ENCODE data around the gene ECHDC3. TPM values are rescaled to one million over a fixed set of nuclear protein-coding genes. Genes with fewer than 3 reads are reported as not detected.

The ECHDC3 gene
- total and polyA plus RNA-seq, 2 of the 8 experiments (the other 6 are each of a cell fraction or from before 2014, with no cell fraction given) = 15.6 to 19.9 TPM

DNA sequence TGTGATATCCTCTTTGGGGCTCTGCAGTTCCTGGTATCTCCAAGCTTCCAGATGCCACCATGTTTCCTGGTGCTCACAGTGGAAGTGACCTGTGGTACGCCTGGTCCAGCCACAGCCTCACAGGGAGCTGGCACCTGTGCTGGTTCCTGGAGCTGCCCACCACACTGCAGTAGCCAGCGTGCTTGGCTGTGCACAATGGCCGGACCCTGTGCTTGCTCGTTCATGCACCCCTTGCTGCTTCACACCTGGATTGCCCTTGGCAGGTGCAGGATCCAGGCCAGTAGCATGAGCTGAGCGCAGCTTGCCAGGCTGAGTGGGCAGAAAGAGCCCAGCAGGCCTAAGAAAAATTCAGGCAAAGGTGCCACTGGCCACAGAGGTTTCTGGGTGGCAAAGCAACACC, 11.4 kb upstream of the ECHDC3 start:
- POLR2A ChIA-PET (ENCODE audit: partially characterized antibody) = interaction anchor here (0.6 kb wide), 1 partner anchor 12 kb away, joined by 3 read pairs; no protein-coding TSS in a partner anchor
- WGBS, 2 experiments (ENCODE audit: extremely low coverage in 1 of 2, insufficient coverage in 1 of 2, insufficient read length in 1 of 2, insufficient replicate concordance in 2 of 2, low coverage in 1 of 2, low lambda C conversion rate in 2 of 2, missing lambda C conversion rate in 1 of 2) = 92% methylated on average over 5 of the region's 5 CpGs; no CpG with 5 or more reads in 1 of the 2 experiments
- TF ChIP-seq SIN3A (conservative IDR thresholded peaks at IDR 0.05 in 1 of 2, IDR thresholded peaks at IDR 0.05 in 1 of 2; ENCODE audit: low read depth in 1 of 2, low read length in 2 of 2) = no peak
- TF ChIP-seq KDM1A (IDR thresholded peaks at IDR 0.05; ENCODE audit: borderline replicate concordance, low read length) = no peak
- no peak for TF ChIP-seq SAP30 (IDR thresholded peaks at IDR 0.05; ENCODE audit: insufficient read depth, insufficient replicate concordance, low read length)
- TF ChIP-seq NRF1 (IDR thresholded peaks at IDR 0.05; ENCODE audit: low read depth, low read length) = no peak
- no peak for TF ChIP-seq RBBP5 (IDR thresholded peaks at IDR 0.05; ENCODE audit: borderline replicate concordance, low read depth, low read length)
- TF ChIP-seq EZH2 (IDR thresholded peaks at IDR 0.05; ENCODE audit: low read depth, low read length, severe bottlenecking) = no peak
- no peak for TF ChIP-seq HDAC2 (IDR thresholded peaks at IDR 0.05; ENCODE audit: borderline replicate concordance in 1 of 2, low read depth in 2 of 2, low read length in 2 of 2)
- no peak for TF ChIP-seq SRF (IDR thresholded peaks at IDR 0.05; ENCODE audit: low read depth, low read length)

More for the DNA sequence above, 11.4 kb upstream of the ECHDC3 start:
- no peaks in the 10 kb centered on the region for H3K4me1 ChIP-seq (replicated peaks in 1 of 4; ENCODE audit: control insufficient read depth in 3 of 4, insufficient read depth in 4 of 4, low read length in 3 of 4)
- H3K79me1 ChIP-seq (ENCODE audit: low read depth, low read length) = no peaks in the 10 kb centered on the region
- H3K79me2 ChIP-seq (ENCODE audit: control insufficient read depth in 1 of 2, insufficient read depth in 2 of 2, low read length in 2 of 2) = no peaks in the 10 kb centered on the region
- H2BK5ac ChIP-seq (ENCODE audit: low read depth, low read length) = no peak overlapping the region
- H3K56ac ChIP-seq (replicated peaks; ENCODE audit: insufficient read length, low read depth, low read length) = no peak overlapping the region
- CTCF ChIA-PET (ENCODE audit: partially characterized antibody) = interaction anchor here (1.0 to 1.1 kb wide), 2 partner anchors 15 to 27 kb away, joined by 3 to 4 read pairs; no protein-coding TSS in a partner anchor
- no peaks in the 10 kb centered on the region for H4K20me1 ChIP-seq (replicated peaks in 1 of 2; ENCODE audit: control insufficient read depth in 1 of 2, insufficient read depth in 2 of 2, low read length in 2 of 2)
- H2BK15ac ChIP-seq (ENCODE audit: low read length) = no peak overlapping the region
- H2AK5ac ChIP-seq (ENCODE audit: low read depth, low read length) = no peak overlapping the region
- no peak overlapping the region for H3K27ac ChIP-seq (ENCODE audit: low read depth, low read length)
- no peak overlapping the region for H2BK12ac ChIP-seq (ENCODE audit: low read depth, low read length)
- H4K8ac ChIP-seq (ENCODE audit: extremely low read depth, insufficient read depth, low read length) = no peak overlapping the region
- no peak overlapping the region for H2AFZ ChIP-seq (ENCODE audit: low read length)
- H3K9ac ChIP-seq (replicated peaks in 1 of 4; ENCODE audit: extremely low read depth in 1 of 4, low read depth in 3 of 4, low read length in 3 of 4) = no peak overlapping the region
- no peak overlapping the region for H3K23ac ChIP-seq (ENCODE audit: insufficient read length)
- H3K9me3 ChIP-seq (ENCODE audit: insufficient read depth in 2 of 2, low read depth in 1 of 2, low read length in 1 of 2) = peaks cover 0 to 6% of the 10 kb centered on the region in 2 experiments; a peak in 1 of 4 replicates
- no peaks in the 10 kb centered on the region for H3K27me3 ChIP-seq (replicated peaks in 1 of 4; ENCODE audit: control insufficient read depth in 3 of 4, extremely low read depth in 1 of 4, insufficient read depth in 3 of 4, low read length in 3 of 4)
- no peak for FAIRE-seq
- no peak overlapping the region for H4K5ac ChIP-seq (ENCODE audit: insufficient read length, low read depth, low read length)
- no peak overlapping the region for H3K4ac ChIP-seq (replicated peaks; ENCODE audit: insufficient read length, low read depth, low read length)
- no peak overlapping the region for H2BK20ac ChIP-seq (ENCODE audit: low read length)
- no peak overlapping the region for H3K18ac ChIP-seq (ENCODE audit: extremely low read depth, low read length)
- no peak for DNase-seq (ENCODE audit: low read depth in 1 of 2, low spot score in 2 of 2)
- no peak overlapping the region for H3K4me2 ChIP-seq (ENCODE audit: insufficient read depth in 1 of 2, low read depth in 2 of 2, low read length in 2 of 2)
- H3K4me3 ChIP-seq (ENCODE audit: extremely low read depth in 1 of 4, insufficient read depth in 2 of 4, low read depth in 3 of 4, low read length in 4 of 4) = no peak overlapping the region
- no peak overlapping the region for H3K14ac ChIP-seq (ENCODE audit: insufficient read length)
- no peaks in the 10 kb centered on the region for H3K36me3 ChIP-seq (ENCODE audit: control insufficient read depth in 2 of 4, insufficient read depth in 4 of 4, low read length in 3 of 4)
- no peak overlapping the region for H4K91ac ChIP-seq (replicated peaks; ENCODE audit: insufficient read length, low read length)
- no peaks in the 10 kb centered on the region for H3K23me2 ChIP-seq (ENCODE audit: low read depth, low read length)
- no peak overlapping the region for H2BK120ac ChIP-seq (replicated peaks; ENCODE audit: low read depth, low read length)

Measured in H1 (cell line).